Prostate gland (tissue), 2 donors: ENCODE results near the gene TSPAN14. TPM values are rescaled to one million over a fixed set of nuclear protein-coding genes. Genes with fewer than 3 reads are reported as not detected.

Experiments used
- DNase-seq: peaks from one replicate; pipeline ENCODE4 v3.0.0-alpha.2; 2019; ENCODE audit warnings: low spot score
- H3K27ac ChIP-seq, 2 donors: fragments of 200-600 bp; sonication (generic); 2 replicates each; pipeline ENCODE4 v1.5.1; 2017 to 2019
- H3K27me3 ChIP-seq: fragments of 200-600 bp; sonication (generic); replicated peaks from 2 replicates; pipeline ENCODE4 v1.5.1; 2019; ENCODE audit not compliant: insufficient read depth
- H3K36me3 ChIP-seq, 2 donors: fragments of 200-600 bp; sonication (generic); 1 replicate in 1 of 2; 2 replicates in 1 of 2; pipeline versions ENCODE4 v1.5.1 to v1.8.1; 2017 to 2019
- H3K4me1 ChIP-seq: fragments of 200-600 bp; sonication (generic); replicated peaks from 2 replicates; pipeline ENCODE4 v1.5.1; 2019
- H3K4me3 ChIP-seq, 2 donors: fragments of 200-600 bp; sonication (generic); 2 replicates each; pipeline ENCODE4 v1.5.1; 2017 to 2019
- H3K9me3 ChIP-seq: fragments of 200-600 bp; sonication (generic); 2 replicates; pipeline ENCODE4 v1.5.1; 2017
- POLR2A ChIP-seq: fragments of 450-650 bp; IDR thresholded peaks from one replicate; pipeline ENCODE4 v1.6.1; 2016; ENCODE audit warnings: antibody characterized with exemption, mild to moderate bottlenecking
- POLR2AphosphoS5 ChIP-seq: sonication (generic); formaldehyde crosslinking; IDR thresholded peaks from one replicate; pipeline ENCODE4 v1.6.1; 2017; ENCODE audit warnings: antibody characterized with exemption
- WGBS: methylation state at CpG from one replicate; pipeline ENCODE4 v1.1.5; 2018; 5-methylcytosine and 5-hydroxymethylcytosine counted together
- intact Hi-C: fragments of 100-400 bp; cut with DNase I; formaldehyde crosslinking; loops from one replicate; pipeline ENCODE4 v1.14.2; 2022
- total RNA-seq, 2 donors: library from RNA; depleted of rRNA; stranded (reverse); fragments of >200 nt; gene quantifications; one replicate each; pipeline ENCODE4 v1.1.0, GENCODE V29; 2016
- TF ChIP-seq, protein P1 (sequence below), 4 experiments: fragments of 200-600 bp in 2 of 4; fragments of 450-650 bp in 2 of 4; sonication (generic) in 2 of 4; IDR thresholded peaks; 1 replicate in 3 of 4; 2 replicates in 1 of 4; pipeline ENCODE4 v1.5.1; 2016 to 2019; ENCODE audit warnings: antibody characterized with exemption in 4 of 4, mild to moderate bottlenecking in 2 of 4, moderate library complexity in 2 of 4

TSPAN14 gene
- total RNA-seq, 2 donors from 2014 or later, result 69.8 to 103 TPM

DNA sequence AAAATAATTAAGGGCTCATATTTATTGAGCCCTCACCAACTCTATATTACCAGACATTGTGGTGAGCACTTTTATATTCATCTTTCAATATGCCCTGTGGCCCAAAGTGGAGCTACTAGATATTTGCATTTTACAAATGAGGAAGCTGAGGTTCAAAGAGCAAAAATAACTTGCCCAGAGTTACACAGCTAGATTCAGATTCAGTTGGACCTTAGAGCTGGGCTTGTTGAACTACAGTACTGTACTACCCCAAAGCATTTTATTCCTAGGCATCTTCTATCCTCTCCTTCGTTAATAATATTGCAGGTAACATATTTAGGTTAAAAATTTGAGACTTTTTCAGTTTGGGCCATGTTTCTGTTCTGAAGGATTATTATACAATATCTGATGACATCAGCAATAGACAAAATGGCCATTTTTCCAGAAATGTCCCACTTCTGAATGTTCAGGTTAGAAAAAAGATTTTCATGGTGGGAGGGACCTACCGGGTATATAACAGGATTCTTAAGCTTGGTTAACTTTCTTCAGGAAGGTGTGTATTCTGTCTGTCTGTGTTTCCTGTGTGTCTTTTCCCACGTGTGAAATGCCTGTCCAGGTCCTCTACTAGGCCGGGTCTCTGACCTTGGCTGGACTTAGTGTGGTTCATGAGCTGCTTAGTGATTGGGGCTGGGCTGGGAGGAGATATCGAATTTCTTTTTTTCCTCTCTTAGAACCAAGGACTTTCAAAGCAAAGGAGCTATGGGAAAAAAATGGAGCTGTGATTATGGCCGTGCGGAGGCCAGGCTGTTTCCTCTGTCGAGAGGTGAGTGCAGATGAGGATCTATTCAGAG lies 32.2 kb upstream of the TSPAN14 start:
- H3K9me3 ChIP-seq, result no peaks in the 10 kb centered on the region
- no peaks in the 10 kb centered on the region for H3K4me1 ChIP-seq
- intact Hi-C loops, result no loop called here
- H3K27me3 ChIP-seq, result no peaks in the 10 kb centered on the region
- H3K4me3 ChIP-seq, result no peak overlapping the region
- 81% methylated on average over 8 of the region's 8 CpGs for WGBS
- no peak overlapping the region for H3K27ac ChIP-seq
- no peaks in the 10 kb centered on the region for H3K36me3 ChIP-seq
- TF ChIP-seq POLR2AphosphoS5 (no peak), POLR2A (no peak)
- TF ChIP-seq, protein P1, sequence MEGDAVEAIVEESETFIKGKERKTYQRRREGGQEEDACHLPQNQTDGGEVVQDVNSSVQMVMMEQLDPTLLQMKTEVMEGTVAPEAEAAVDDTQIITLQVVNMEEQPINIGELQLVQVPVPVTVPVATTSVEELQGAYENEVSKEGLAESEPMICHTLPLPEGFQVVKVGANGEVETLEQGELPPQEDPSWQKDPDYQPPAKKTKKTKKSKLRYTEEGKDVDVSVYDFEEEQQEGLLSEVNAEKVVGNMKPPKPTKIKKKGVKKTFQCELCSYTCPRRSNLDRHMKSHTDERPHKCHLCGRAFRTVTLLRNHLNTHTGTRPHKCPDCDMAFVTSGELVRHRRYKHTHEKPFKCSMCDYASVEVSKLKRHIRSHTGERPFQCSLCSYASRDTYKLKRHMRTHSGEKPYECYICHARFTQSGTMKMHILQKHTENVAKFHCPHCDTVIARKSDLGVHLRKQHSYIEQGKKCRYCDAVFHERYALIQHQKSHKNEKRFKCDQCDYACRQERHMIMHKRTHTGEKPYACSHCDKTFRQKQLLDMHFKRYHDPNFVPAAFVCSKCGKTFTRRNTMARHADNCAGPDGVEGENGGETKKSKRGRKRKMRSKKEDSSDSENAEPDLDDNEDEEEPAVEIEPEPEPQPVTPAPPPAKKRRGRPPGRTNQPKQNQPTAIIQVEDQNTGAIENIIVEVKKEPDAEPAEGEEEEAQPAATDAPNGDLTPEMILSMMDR (IDR thresholded peaks at IDR 0.05), result no peak
- no peak for DNase-seq

DNA sequence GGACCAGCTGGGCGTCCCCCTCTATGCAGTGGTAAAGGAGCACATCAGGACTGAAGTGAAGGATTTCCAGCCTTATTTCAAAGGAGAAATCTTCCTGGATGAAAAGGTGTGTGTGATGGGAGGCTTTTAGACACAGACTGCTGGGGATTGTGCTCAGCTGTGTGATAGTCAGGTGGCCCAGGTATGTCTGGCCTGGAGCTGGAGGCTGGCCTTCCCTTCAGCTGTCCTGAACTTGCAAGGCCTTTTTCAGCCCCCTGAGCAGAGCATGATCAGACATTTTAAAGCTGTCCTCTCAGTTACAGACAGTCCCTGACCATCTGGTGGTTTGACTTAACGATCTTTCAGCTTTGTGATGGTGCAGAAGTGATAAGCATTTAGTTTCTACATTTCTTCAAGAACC lies 28.2 kb upstream of the TSPAN14 start:
- Histone ChIP-seq H3K9me3 (no peaks in the 10 kb centered on the region), H3K4me3 (no peak overlapping the region), H3K27ac (no peak overlapping the region), H3K4me1 (no peaks in the 10 kb centered on the region), H3K27me3 (no peaks in the 10 kb centered on the region), H3K36me3 (no peaks in the 10 kb centered on the region)
- intact Hi-C loops, result no loop called here
- no peak for DNase-seq
- TF ChIP-seq, protein P1 (IDR thresholded peaks at IDR 0.05), result no peak
- no peak for TF ChIP-seq POLR2A
- TF ChIP-seq POLR2AphosphoS5, result no peak
- WGBS, result 83% methylated on average over 2 of the region's 2 CpGs

DNA sequence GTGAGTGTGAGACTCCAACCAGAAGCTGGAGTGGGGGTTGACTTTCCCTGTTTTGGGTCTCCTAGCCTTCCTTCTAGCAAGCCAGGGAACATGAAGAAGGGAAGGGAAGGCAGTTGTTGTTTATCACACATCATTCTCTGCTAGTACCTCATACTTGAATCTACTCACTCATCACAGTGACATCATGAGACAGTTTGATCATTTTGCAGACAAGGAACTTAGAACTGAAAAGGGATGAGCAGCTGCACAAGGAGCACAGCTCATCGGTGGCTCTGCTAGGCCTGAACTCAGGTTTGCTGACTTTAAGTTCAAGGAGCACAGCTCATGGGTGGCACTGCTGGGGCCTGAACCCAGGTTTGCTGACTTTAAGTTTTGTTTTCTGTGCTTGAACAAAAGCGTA lies 26.6 kb upstream of the TSPAN14 start:
- Histone ChIP-seq H3K4me1 (no peaks in the 10 kb centered on the region), H3K4me3 (no peak overlapping the region), H3K27ac (no peak overlapping the region), H3K27me3 (no peaks in the 10 kb centered on the region), H3K9me3 (no peaks in the 10 kb centered on the region), H3K36me3 (no peaks in the 10 kb centered on the region)
- intact Hi-C loops, result no loop called here
- no peak for TF ChIP-seq POLR2A
- TF ChIP-seq, protein P1 (IDR thresholded peaks at IDR 0.05), result no peak
- TF ChIP-seq POLR2AphosphoS5, result no peak
- WGBS, result 91% methylated on average over 2 of the region's 2 CpGs
- DNase-seq, result no peak

DNA sequence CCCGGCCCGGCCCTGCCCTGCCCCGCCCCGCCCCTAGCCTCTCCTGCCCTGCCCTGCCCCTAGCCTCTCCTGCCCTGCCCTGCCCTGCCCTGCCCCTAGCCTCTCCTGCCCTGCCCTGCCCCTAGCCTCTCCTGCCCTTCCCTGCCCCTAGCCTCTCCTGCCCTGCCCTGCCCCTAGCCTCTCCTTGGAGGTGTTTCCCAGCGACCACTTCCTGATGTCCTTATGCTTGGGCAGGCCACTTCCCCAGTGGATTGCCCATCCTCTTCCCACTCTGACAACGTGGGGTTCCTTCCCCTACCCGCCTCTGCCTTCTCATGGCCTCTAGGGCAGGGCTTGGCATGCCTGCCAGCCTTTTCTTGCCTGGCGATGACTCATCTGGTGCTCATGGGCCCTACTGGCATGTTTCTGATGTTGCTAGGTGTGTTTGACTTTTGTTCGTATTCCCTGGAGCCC lies 24.6 kb upstream of the TSPAN14 start:
- Histone ChIP-seq H3K4me3 (no peak overlapping the region), H3K4me1 (no peaks in the 10 kb centered on the region), H3K27me3 (no peaks in the 10 kb centered on the region), H3K27ac (no peak overlapping the region), H3K36me3 (no peaks in the 10 kb centered on the region), H3K9me3 (no peaks in the 10 kb centered on the region)
- DNase-seq, result no peak
- intact Hi-C loops, result no loop called here
- TF ChIP-seq, protein P1 (IDR thresholded peaks at IDR 0.05), result peak in 1 of 4 experiments; percentile 23
- TF ChIP-seq POLR2A, result no peak
- 70% methylated on average over 9 of the region's 9 CpGs for WGBS

DNA sequence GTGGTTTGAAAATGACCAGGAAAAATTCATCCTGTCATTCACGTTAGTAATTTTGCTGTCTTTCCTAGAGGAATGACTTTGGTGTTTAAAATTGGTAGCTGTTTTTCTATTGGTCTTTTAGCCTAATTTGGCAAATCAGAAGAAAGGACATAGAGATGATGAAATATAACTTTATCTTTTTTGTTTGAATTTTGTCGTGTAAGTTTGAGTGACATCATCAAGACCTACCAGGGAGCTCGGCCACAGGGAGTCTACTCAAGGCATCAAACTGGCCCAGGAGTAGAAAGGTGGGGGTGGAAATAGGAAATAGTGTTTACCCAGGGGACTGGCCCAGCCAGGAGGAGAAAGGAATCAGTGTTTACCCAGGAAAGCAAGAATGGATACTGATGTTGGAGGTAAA lies 21.0 kb upstream of the TSPAN14 start:
- H3K27ac ChIP-seq, result no peak overlapping the region
- TF ChIP-seq, protein P1 (IDR thresholded peaks at IDR 0.05), result no peak
- H3K27me3 ChIP-seq, result no peaks in the 10 kb centered on the region
- WGBS, result 78% methylated on average over 3 of the region's 3 CpGs
- intact Hi-C loops, result no loop called here
- DNase-seq, result no peak
- H3K9me3 ChIP-seq, result no peaks in the 10 kb centered on the region
- H3K4me3 ChIP-seq, result no peak overlapping the region
- no peaks in the 10 kb centered on the region for H3K4me1 ChIP-seq
- no peaks in the 10 kb centered on the region for H3K36me3 ChIP-seq
